CD4-positive, alpha-beta T cell treated with Interleukin-2 at 100 ng/mL for 4 hours (primary cell): ENCODE data around the gene FEZF1.

ENCODE experiments used
- DNase-seq: peaks from one replicate; pipeline ENCODE4 v3.0.0-alpha.2; 2020; ENCODE audit warnings: low spot score

Gene FEZF1

GRCh38 chr7:122304319-122304975, at the start of gene FEZF1:
FEZF1 (minus strand) TSS chr7:122304750; CDS start chr7:122304437, 313 bp downstream.
- no peak for DNase-seq

- no peak for DNase-seq
Observed at GRCh38 chr7:122352454-122352853, 47.9 kb upstream of the FEZF1 start.

- DNase-seq: no peak
Observed at GRCh38 chr7:122350701-122351100, 46.2 kb upstream of the FEZF1 start.

- no peak for DNase-seq
Observed at GRCh38 chr7:122344303-122344620, 39.7 kb upstream of the FEZF1 start.

GRCh38 chr7:122343601-122344302, 39.2 kb upstream of the FEZF1 start:
- no peak for DNase-seq

GRCh38 chr7:122340427-122340826, 35.9 kb upstream of the FEZF1 start:
- DNase-seq: no peak

GRCh38 chr7:122339145-122339904, 34.8 kb upstream of the FEZF1 start:
- DNase-seq: no peak

GRCh38 chr7:122337011-122337410, 32.5 kb upstream of the FEZF1 start:
- no peak for DNase-seq

- DNase-seq: no peak
Observed at GRCh38 chr7:122329145-122329802, 24.7 kb upstream of the FEZF1 start.

GRCh38 chr7:122327969-122328368, 23.4 kb upstream of the FEZF1 start:
- no peak for DNase-seq

- DNase-seq: no peak
Observed at GRCh38 chr7:122316467-122317388, 12.2 kb upstream of the FEZF1 start.

- DNase-seq: no peak
Observed at GRCh38 chr7:122315507-122316466, 11.2 kb upstream of the FEZF1 start.

- DNase-seq: no peak
Observed at GRCh38 chr7:122314284-122314683, 9.7 kb upstream of the FEZF1 start.

- no peak for DNase-seq
Observed at GRCh38 chr7:122312789-122313188, 8.2 kb upstream of the FEZF1 start.

GRCh38 chr7:122311734-122312450, 7.3 kb upstream of the FEZF1 start:
- no peak for DNase-seq

GRCh38 chr7:122311050-122311700, 6.6 kb upstream of the FEZF1 start:
- DNase-seq: no peak

- no peak for DNase-seq
Observed at GRCh38 chr7:122310119-122311021, 5.8 kb upstream of the FEZF1 start.

GRCh38 chr7:122309421-122309820, 4.9 kb upstream of the FEZF1 start:
- DNase-seq: no peak
